GM12878 (cell line): ENCODE data around the gene NTN3. TPM values are rescaled to one million over a fixed set of nuclear protein-coding genes. Genes with fewer than 3 reads are reported as not detected.

Experiments
- ATAC-seq: fragments of 200-7000 bp; cut with Tn5 transposase; 3 replicates; pipeline ENCODE4 v1.9.1; 2020; ENCODE audit warnings: mild to moderate bottlenecking, moderate library complexity
- BruUV-seq: library from RNA; stranded (reverse); fragments of 400-500 nt; replicated peaks from 2 replicates; lab custom pipeline; 2021; lab: Mats Ljungman, UMichigan
- CTCF ChIA-PET: fragments of 300-600 bp; sonication (Branson Sonifier 250); formaldehyde crosslinking; extraction: SDS; loops from one replicate; lab custom pipeline; 2021; ENCODE audit warnings: inconsistent platforms; lab: Yijun Ruan, JAX
- POLR2A ChIA-PET: fragments of 350-600 bp; formaldehyde crosslinking; extraction: SDS; loops from one replicate; lab custom pipeline; 2021; ENCODE audit warnings: inconsistent platforms; lab: Charles Lee
- RAD21 ChIA-PET: fragments of 300-600 bp; sonication (Branson Sonifier 250); formaldehyde crosslinking; loops from one replicate; lab custom pipeline; 2023; ENCODE audit warnings: antibody characterized with exemption; ENCODE audit not compliant: unreplicated experiment; lab: Charles Lee
- SMC1A ChIA-PET: fragments of 300-600 bp; sonication (Branson Sonifier 250); formaldehyde crosslinking; loops from one replicate; lab custom pipeline; 2023; ENCODE audit not compliant: unreplicated experiment, uncharacterized antibody; lab: Charles Lee
- DNase-seq: peaks from one replicate; pipeline ENCODE4 v3.0.0-alpha.2; 2011; ENCODE audit warnings: low read depth, low spot score
- FAIRE-seq: peaks from 3 replicates; lab custom pipeline; 2011; peaks lifted over from hg19 to GRCh38; lab: Jason Lieb, UNC
- H2AFZ ChIP-seq: 2 replicates; pipeline ENCODE4 v1.6.0; 2011; ENCODE audit warnings: low read depth, low read length, control low read depth; ENCODE audit not compliant: control insufficient read depth
- H3K27ac ChIP-seq: 2 replicates; pipeline ENCODE4 v1.5.1; 2011; ENCODE audit warnings: control low read depth; ENCODE audit not compliant: control insufficient read depth, insufficient read depth
- H3K27me3 ChIP-seq, 2 experiments: replicated peaks in 1 of 2; 2 replicates each; pipeline versions ENCODE4 v1.6.0 to v1.6.1; 2011; ENCODE audit warnings: low read length in 1 of 2; ENCODE audit not compliant: control insufficient read depth in 2 of 2, insufficient read depth in 2 of 2
- H3K36me3 ChIP-seq, 2 experiments: 2 replicates each; pipeline ENCODE4 v1.5.1; 2011; ENCODE audit warnings: low read length in 1 of 2; ENCODE audit not compliant: control insufficient read depth in 2 of 2, insufficient read depth in 2 of 2
- H3K4me1 ChIP-seq: 2 replicates; pipeline ENCODE4 v1.6.1; 2011; ENCODE audit warnings: mild to moderate bottlenecking, low read length, moderate library complexity, mixed read lengths; ENCODE audit not compliant: control insufficient read depth, insufficient read depth
- H3K4me2 ChIP-seq: 2 replicates; pipeline ENCODE4 v1.6.0; 2011; ENCODE audit warnings: control low read depth; ENCODE audit not compliant: control insufficient read depth, insufficient read depth
- H3K4me3 ChIP-seq: fragments of 200-600 bp; sonication (generic); 2 replicates; pipeline ENCODE4 v1.5.1; 2016
- H3K79me2 ChIP-seq: 2 replicates; pipeline ENCODE4 v1.6.0; 2011; ENCODE audit warnings: low read length; ENCODE audit not compliant: control insufficient read depth, insufficient read depth
- H3K9ac ChIP-seq: 2 replicates; pipeline ENCODE4 v1.8.0; 2011; ENCODE audit warnings: low read length, control low read depth, mixed read lengths; ENCODE audit not compliant: control insufficient read depth, insufficient read depth
- H3K9me3 ChIP-seq: replicated peaks from 3 replicates; pipeline ENCODE4 v1.5.1; 2011; ENCODE audit warnings: mild to moderate bottlenecking, low read length; ENCODE audit not compliant: control insufficient read depth, insufficient read depth
- H4K20me1 ChIP-seq: 2 replicates; pipeline ENCODE4 v1.6.0; 2011; ENCODE audit not compliant: control insufficient read depth, insufficient read depth
- CBX5 ChIP-seq: sonication (generic); IDR thresholded peaks from 2 replicates; pipeline ENCODE4 v1.6.1; 2016; ENCODE audit warnings: low read depth, moderate library complexity, mild to moderate bottlenecking, inconsistent platforms
- CTCF ChIP-seq, 3 experiments: IDR thresholded peaks in 2 of 3; conservative IDR thresholded peaks in 1 of 3; 2 replicates each; pipeline ENCODE4 v1.5.1; 2011; ENCODE audit warnings: low read depth in 3 of 3, low read length in 3 of 3, mild to moderate bottlenecking in 3 of 3, control low read depth in 2 of 3, moderate library complexity in 2 of 3, inconsistent platforms in 1 of 3, mixed read lengths in 1 of 3; ENCODE audit not compliant: control insufficient read depth in 2 of 3, insufficient read depth in 1 of 3; ENCODE audit errors: extremely low read depth in 1 of 3
- EP300 ChIP-seq, 2 experiments: fragments of 150-350 bp in 1 of 2; IDR thresholded peaks; 2 replicates each; pipeline ENCODE4 v1.6.1; 2011 to 2012; ENCODE audit warnings: low read depth in 2 of 2, low read length in 2 of 2, borderline replicate concordance in 1 of 2, improper control_type of control experiment in 1 of 2, inconsistent platforms in 1 of 2; ENCODE audit not compliant: control insufficient read depth in 1 of 2
- NR2C1 ChIP-seq: fragments of 450-650 bp; IDR thresholded peaks from 2 replicates; pipeline ENCODE4 v1.6.1; 2017; ENCODE audit warnings: antibody characterized with exemption, mild to moderate bottlenecking, moderate library complexity
- NR2F1 ChIP-seq: fragments of 450-650 bp; conservative IDR thresholded peaks from 2 replicates; pipeline ENCODE4 v1.6.1; 2017; ENCODE audit warnings: mild to moderate bottlenecking
- TCF12 ChIP-seq: IDR thresholded peaks from 2 replicates; pipeline ENCODE4 v1.6.1; 2011; ENCODE audit warnings: low read depth, mild to moderate bottlenecking, low read length
- WGBS: methylation state at CpG from one replicate; pipeline ENCODE4 v1.1.6; 2016; ENCODE audit warnings: low lambda C conversion rate; ENCODE audit not compliant: insufficient replicate concordance, insufficient coverage; ENCODE audit errors: missing lambda C conversion rate; 5-methylcytosine and 5-hydroxymethylcytosine counted together
- in situ Hi-C: fragments of 300-500 bp; cut with MboI; formaldehyde crosslinking; loops from 9 replicates; pipeline ENCODE4 v1.14.3; 2018; ENCODE audit warnings: mixed read lengths
- intact Hi-C: fragments of 100-400 bp; cut with micrococcal nuclease; formaldehyde crosslinking; loops from one replicate; pipeline ENCODE4 v1.14.2; 2022; ENCODE audit not compliant: unreplicated experiment
- polyA plus RNA-seq, 11 experiments: library from polyadenylated mRNA; depleted of rRNA in 4 of 11; unstranded in 6 of 11; stranded (reverse) in 5 of 11; fragments of >200 nt; fragmentation: Nextera tagmentation in 4 of 11; fragmentation: Illumina TruSeq in 1 of 11; extraction: Ambion mirVana in 4 of 11; extraction: Trizol in 1 of 11; gene quantifications; 1 replicate in 1 of 11; 2 replicates in 10 of 11; pipeline versions ENCODE4 v1.2.1 to v1.2.3, GENCODE V29; 2011 to 2016; ENCODE audit warnings: inconsistent platforms in 2 of 11, missing spikeins in 2 of 11, low read depth in 1 of 11
- total RNA-seq, 4 experiments: library from RNA; depleted of rRNA in 3 of 4; stranded (reverse); fragments of >200 nt in 3 of 4; fragmentation: Illumina TruSeq in 1 of 4; extraction: Trizol in 1 of 4; gene quantifications; 2 replicates each; pipeline versions ENCODE4 v1.2.1 to v1.2.3, GENCODE V29; 2013 to 2021
- TF ChIP-seq, protein P1 (sequence below): fragments of 450-650 bp; IDR thresholded peaks from 2 replicates; pipeline ENCODE4 v1.6.1; 2017; ENCODE audit warnings: antibody characterized with exemption, mild to moderate bottlenecking, moderate library complexity

NTN3 gene
- total and polyA plus RNA-seq, 10 of the 15 experiments (the other 5 are each of a cell fraction or from before 2014, with no cell fraction given), result 0.04 TPM; not detected in 9

GRCh38 chr16:2475413-2476344, 4.6 kb downstream of the NTN3 start:
- Histone ChIP-seq H4K20me1 (no peaks in the 10 kb centered on the region), H3K79me2 (no peaks in the 10 kb centered on the region), H3K27me3 (no peaks in the 10 kb centered on the region), H3K9me3 (no peaks in the 10 kb centered on the region), H3K27ac (no peak overlapping the region), H3K4me3 (peak overlapping the region; percentile 71), H3K4me1 (peaks cover 12% of the 10 kb centered on the region), H3K9ac (peak overlapping the region; percentile 65; the same call in 1 of the 2 replicates), H2AFZ (peak overlapping the region; percentile 63), H3K36me3 (no peaks in the 10 kb centered on the region), H3K4me2 (peak overlapping the region; percentile 86)
- no TSS peak for BruUV-seq
- 23% methylated on average over 40 of the region's 55 CpGs for WGBS
- SMC1A ChIA-PET, result no interaction called here
- DNase-seq (no peak), ATAC-seq (0 out of 3 replicates have a peak, but pooled peaks have one; percentile 7), FAIRE-seq (no peak)
- TF ChIP-seq NR2C1 (0 out of 2 replicates have a peak, but pooled peaks have one; percentile 26), CBX5 (no peak), TCF12 (0 out of 2 replicates have a peak, but pooled peaks have one; percentile 39), NR2F1 (0 out of 2 replicates have a peak, but pooled peaks have one; percentile 15)
- in situ Hi-C loops, result no loop called here
- intact Hi-C loops, result no loop called here
- POLR2A ChIA-PET, result interaction anchor here (0.6 to 1.1 kb wide), 5 partner anchors 10 to 163 kb away, joined by 3 to 8 read pairs (median 6); no protein-coding TSS in a partner anchor
- RAD21 ChIA-PET, result interaction anchor here (0.6 to 1.8 kb wide), 4 partner anchors 11 to 129 kb away, joined by 5 to 8 read pairs (median 6); partner anchors contain the start of genes CCNF and TEDC2
- CTCF ChIA-PET, result interaction anchor here (0.8 to 1.6 kb wide), 5 partner anchors 11 to 45 kb away, joined by 3 to 8 read pairs (median 4); partner anchors contain the start of gene TEDC2

GRCh38 chr16:2476345-2476720, 5.2 kb downstream of the NTN3 start:
- POLR2A ChIA-PET, result no interaction called here
- peaks cover 12% of the 10 kb centered on the region for H3K4me1 ChIP-seq
- TF ChIP-seq, protein P1, sequence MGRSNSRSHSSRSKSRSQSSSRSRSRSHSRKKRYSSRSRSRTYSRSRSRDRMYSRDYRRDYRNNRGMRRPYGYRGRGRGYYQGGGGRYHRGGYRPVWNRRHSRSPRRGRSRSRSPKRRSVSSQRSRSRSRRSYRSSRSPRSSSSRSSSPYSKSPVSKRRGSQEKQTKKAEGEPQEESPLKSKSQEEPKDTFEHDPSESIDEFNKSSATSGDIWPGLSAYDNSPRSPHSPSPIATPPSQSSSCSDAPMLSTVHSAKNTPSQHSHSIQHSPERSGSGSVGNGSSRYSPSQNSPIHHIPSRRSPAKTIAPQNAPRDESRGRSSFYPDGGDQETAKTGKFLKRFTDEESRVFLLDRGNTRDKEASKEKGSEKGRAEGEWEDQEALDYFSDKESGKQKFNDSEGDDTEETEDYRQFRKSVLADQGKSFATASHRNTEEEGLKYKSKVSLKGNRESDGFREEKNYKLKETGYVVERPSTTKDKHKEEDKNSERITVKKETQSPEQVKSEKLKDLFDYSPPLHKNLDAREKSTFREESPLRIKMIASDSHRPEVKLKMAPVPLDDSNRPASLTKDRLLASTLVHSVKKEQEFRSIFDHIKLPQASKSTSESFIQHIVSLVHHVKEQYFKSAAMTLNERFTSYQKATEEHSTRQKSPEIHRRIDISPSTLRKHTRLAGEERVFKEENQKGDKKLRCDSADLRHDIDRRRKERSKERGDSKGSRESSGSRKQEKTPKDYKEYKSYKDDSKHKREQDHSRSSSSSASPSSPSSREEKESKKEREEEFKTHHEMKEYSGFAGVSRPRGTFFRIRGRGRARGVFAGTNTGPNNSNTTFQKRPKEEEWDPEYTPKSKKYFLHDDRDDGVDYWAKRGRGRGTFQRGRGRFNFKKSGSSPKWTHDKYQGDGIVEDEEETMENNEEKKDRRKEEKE, result no peak
- TF ChIP-seq EP300 (IDR thresholded peaks at IDR 0.05; ENCODE audit: borderline replicate concordance in 1 of 2, control insufficient read depth in 1 of 2, low read depth in 2 of 2, low read length in 2 of 2), result no peak
- no peak for TF ChIP-seq CTCF (IDR thresholded peaks at IDR 0.05 in 2 of 3, conservative IDR thresholded peaks at IDR 0.05 in 1 of 3; ENCODE audit: control insufficient read depth in 2 of 3, extremely low read depth in 1 of 3, insufficient read depth in 1 of 3, low read depth in 3 of 3, low read length in 3 of 3)

More at GRCh38 chr16:2476345-2476720, 5.2 kb downstream of the NTN3 start:
- Histone ChIP-seq H3K36me3 (no peaks in the 10 kb centered on the region), H3K4me2 (no peak overlapping the region), H3K27ac (no peak overlapping the region), H3K27me3 (no peaks in the 10 kb centered on the region), H3K4me3 (no peak overlapping the region), H4K20me1 (no peaks in the 10 kb centered on the region), H3K9me3 (no peaks in the 10 kb centered on the region), H3K9ac (no peak overlapping the region), H3K79me2 (no peaks in the 10 kb centered on the region), H2AFZ (no peak overlapping the region)
- BruUV-seq, result no TSS peak
- ATAC-seq (no peak), DNase-seq (no peak), FAIRE-seq (no peak)
- 99% methylated on average over 9 of the region's 9 CpGs for WGBS
- SMC1A ChIA-PET, result no interaction called here
- intact Hi-C loops (no loop called here), in situ Hi-C loops (no loop called here)
- CTCF ChIA-PET, result interaction anchor here (2.3 kb wide), 1 partner anchor 11 kb away, joined by 10 read pairs; no protein-coding TSS in a partner anchor
- RAD21 ChIA-PET, result no interaction called here
